ENCODE results near the gene GRK6.

The GRK6 gene

GRCh38 chr5:177469750-177470525, 43.5 kb downstream of the GRK6 start:
- Histone ChIP-seq H3K36me3 (peaks cover 23 to 39% (median 30%) of the 10 kb centered on the region in 3 donors), H3K4me3 (no peak overlapping the region), H3K9me3 (no peaks in the 10 kb centered on the region), H3K4me1 (peaks cover 0 to 54% (median 45%) of the 10 kb centered on the region in 4 donors), H3K27ac (peak overlapping the region; percentile 20 to 44), H3K27me3 (no peaks in the 10 kb centered on the region)
- no peak for TF ChIP-seq CTCF (IDR thresholded peaks at IDR 0.05)
- DNase-seq: no peak
- intact Hi-C loops (cut with DNase I; ENCODE audit: low total_unique reads): no loop called here

- Histone ChIP-seq H3K4me3 (no peak overlapping the region), H3K27ac (peak overlapping the region; percentile 91 to 100), H3K27me3 (no peaks in the 10 kb centered on the region), H3K9me3 (no peaks in the 10 kb centered on the region), H3K4me1 (peaks cover 0 to 64% (median 55%) of the 10 kb centered on the region in 4 donors), H3K36me3 (peaks cover 17 to 31% (median 20%) of the 10 kb centered on the region in 3 donors)
- no peak for TF ChIP-seq CTCF (IDR thresholded peaks at IDR 0.05)
- DNase-seq: no peak
- intact Hi-C loops (cut with DNase I; ENCODE audit: low total_unique reads): no loop called here
Observed at GRCh38 chr5:177470759-177471536, 44.5 kb downstream of the GRK6 start.

GRCh38 chr5:177471610-177472356, 45.3 kb downstream of the GRK6 start:
- Histone ChIP-seq H3K4me1 (peaks cover 0 to 72% (median 63%) of the 10 kb centered on the region in 4 donors), H3K27ac (peak overlapping the region; percentile 91 to 100), H3K36me3 (peaks cover 8 to 22% (median 12%) of the 10 kb centered on the region in 3 donors), H3K4me3 (peak overlapping the region; percentile 85 to 94), H3K27me3 (no peaks in the 10 kb centered on the region), H3K9me3 (no peaks in the 10 kb centered on the region)
- no peak for TF ChIP-seq CTCF (IDR thresholded peaks at IDR 0.05)
- DNase-seq: peak; percentile 82 to 87
- intact Hi-C loops (cut with DNase I; ENCODE audit: low total_unique reads): no loop called here

- peak overlapping the region; percentile 91 to 100 for H3K27ac ChIP-seq
- peak in 1 of 2 donors; percentile 77 for DNase-seq
- H3K36me3 ChIP-seq: peaks cover 0 to 13% (median 2%) of the 10 kb centered on the region in 3 donors
- intact Hi-C loops (cut with DNase I; ENCODE audit: low total_unique reads): no loop called here
- no peaks in the 10 kb centered on the region for H3K27me3 ChIP-seq
- H3K4me3 ChIP-seq: peak overlapping the region; percentile 85 to 94
- peaks cover 0 to 81% (median 68%) of the 10 kb centered on the region in 4 donors for H3K4me1 ChIP-seq
- no peaks in the 10 kb centered on the region for H3K9me3 ChIP-seq
- no peak for TF ChIP-seq CTCF (IDR thresholded peaks at IDR 0.05)
Observed at GRCh38 chr5:177472460-177473442, 46.3 kb downstream of the GRK6 start.
